ENCODE data around the gene PITX1.

- TF ChIP-seq POLR2AphosphoS5 (IDR thresholded peaks at IDR 0.05; ENCODE audit: insufficient read depth, low read depth, low read length) (no peak), CTCF (IDR thresholded peaks at IDR 0.05; ENCODE audit: extremely low read depth in 1 of 2, insufficient read depth in 1 of 2, low read depth in 1 of 2, low read length in 2 of 2) (no peak), MYC (IDR thresholded peaks at IDR 0.05; ENCODE audit: low read depth, low read length) (no peak), EZH2 (IDR thresholded peaks at IDR 0.05; ENCODE audit: borderline replicate concordance, low read depth, low read length, severe bottlenecking) (no peak), POLR2A (IDR thresholded peaks at IDR 0.05; ENCODE audit: low read depth, low read length) (no peak), MAX (IDR thresholded peaks at IDR 0.05; ENCODE audit: insufficient read depth, insufficient read length) (no peak), FOS (IDR thresholded peaks at IDR 0.05; ENCODE audit: borderline replicate concordance, insufficient read depth, low read length) (no peak), JUN (IDR thresholded peaks at IDR 0.05; ENCODE audit: borderline replicate concordance, insufficient read depth, insufficient read length, low read depth) (no peak), GATA2 (IDR thresholded peaks at IDR 0.05; ENCODE audit: insufficient read depth, insufficient read length, low read depth, low read length) (no peak)
These were observed 371 bp upstream of the PITX1 start for GRCh38 chr5:135034236-135034962.
